Panc1 (cell line): ENCODE measurements around the gene TBX2. TPM values are rescaled to one million over a fixed set of nuclear protein-coding genes. Genes with fewer than 3 reads are reported as not detected.

Experiments used
- ATAC-seq: fragments of 200-7000 bp; cut with Tn5 transposase; 2 replicates; pipeline ENCODE4 v1.9.1; 2020; ENCODE audit warnings: mild to moderate bottlenecking, moderate library complexity
- BruUV-seq: library from RNA; stranded (reverse); fragments of 400-500 nt; replicated peaks from 2 replicates; lab custom pipeline; 2021; lab: Mats Ljungman, UMichigan
- CTCF ChIA-PET: fragments of 300-600 bp; sonication (Branson Sonifier 250); formaldehyde crosslinking; loops from one replicate; lab custom pipeline; 2022; ENCODE audit warnings: antibody characterized with exemption; lab: Charles Lee
- POLR2A ChIA-PET: fragments of 300-600 bp; sonication (Branson Sonifier 250); formaldehyde crosslinking; loops from one replicate; lab custom pipeline; 2022; ENCODE audit warnings: antibody characterized with exemption; lab: Charles Lee
- DNase-seq: peaks from one replicate; pipeline ENCODE4 v3.0.0-alpha.2; 2010; ENCODE audit warnings: low read depth, low spot score
- H3K27ac ChIP-seq: 2 replicates; pipeline ENCODE4 v1.5.1; 2011; ENCODE audit warnings: mild to moderate bottlenecking, low read length, inconsistent platforms
- H3K27me3 ChIP-seq: fragments of 200-500 bp; sonication (Bioruptor generic); 2 replicates; pipeline ENCODE4 v1.6.0; 2014; ENCODE audit warnings: low read length, inconsistent platforms; ENCODE audit not compliant: control insufficient read depth, insufficient read depth
- H3K36me3 ChIP-seq: fragments of 200-500 bp; sonication (Bioruptor generic); 2 replicates; pipeline ENCODE4 v1.5.1; 2014; ENCODE audit warnings: inconsistent platforms, mild to moderate bottlenecking, low read length, moderate library complexity; ENCODE audit not compliant: control insufficient read depth, insufficient read depth
- H3K4me1 ChIP-seq: 2 replicates; pipeline ENCODE4 v1.5.1; 2011; ENCODE audit warnings: inconsistent platforms, mild to moderate bottlenecking, low read length, moderate library complexity; ENCODE audit not compliant: control insufficient read depth, insufficient read depth
- H3K4me3 ChIP-seq, 2 experiments: 2 replicates each; pipeline ENCODE4 v1.5.1; 2011 to 2012; ENCODE audit warnings: low read depth in 2 of 2, low read length in 2 of 2, mild to moderate bottlenecking in 2 of 2, inconsistent platforms in 1 of 2, moderate library complexity in 1 of 2
- H3K9me3 ChIP-seq: fragments of 200-500 bp; sonication (Bioruptor generic); 2 replicates; pipeline ENCODE4 v1.5.1; 2014; ENCODE audit warnings: low read depth, mild to moderate bottlenecking, inconsistent platforms, low read length, moderate library complexity; ENCODE audit not compliant: control insufficient read depth, insufficient read depth
- POLR2AphosphoS5 ChIP-seq: IDR thresholded peaks from 2 replicates; pipeline ENCODE4 v1.6.1; 2012; ENCODE audit warnings: mild to moderate bottlenecking, low read depth, low read length, moderate library complexity
- SIN3A ChIP-seq: IDR thresholded peaks from 2 replicates; pipeline ENCODE4 v1.6.1; 2012; ENCODE audit warnings: low read depth, mild to moderate bottlenecking, low read length, moderate library complexity, borderline replicate concordance; ENCODE audit not compliant: insufficient read depth
- TCF7L2 ChIP-seq: IDR thresholded peaks from 2 replicates; pipeline ENCODE4 v1.6.1; 2011; ENCODE audit warnings: mild to moderate bottlenecking, low read depth, low read length, inconsistent platforms
- in situ Hi-C: cut with HindIII; loops from 2 replicates; pipeline ENCODE4 v1.10.0; 2016; ENCODE audit warnings: low sequenced_read_pairs, low pct_unique_long_range_greater_than_20kb
- intact Hi-C: fragments of 100-400 bp; cut with micrococcal nuclease; formaldehyde crosslinking; loops from one replicate; pipeline ENCODE4 v1.10.0; 2022; ENCODE audit not compliant: unreplicated experiment
- total RNA-seq: library from RNA; stranded (reverse); gene quantifications from one replicate; pipeline ENCODE4 v1.2.1, GENCODE V29; 2021; ENCODE audit not compliant: unreplicated experiment
- TF ChIP-seq, protein P1 (sequence below), 2 experiments: IDR thresholded peaks; 2 replicates each; pipeline ENCODE4 v1.6.1; 2011 to 2012; ENCODE audit warnings: low read depth in 2 of 2, control low read depth in 1 of 2, low read length in 1 of 2, mild to moderate bottlenecking in 1 of 2, moderate library complexity in 1 of 2; ENCODE audit not compliant: insufficient read depth in 1 of 2
- TF ChIP-seq, protein P2 (sequence below): fragments of 450-650 bp; IDR thresholded peaks from 2 replicates; pipeline ENCODE4 v1.5.1; 2017; ENCODE audit warnings: mild to moderate bottlenecking

TBX2 gene
- total RNA-seq, 1 experiment from 2014 or later: 35.6 TPM

DNA sequence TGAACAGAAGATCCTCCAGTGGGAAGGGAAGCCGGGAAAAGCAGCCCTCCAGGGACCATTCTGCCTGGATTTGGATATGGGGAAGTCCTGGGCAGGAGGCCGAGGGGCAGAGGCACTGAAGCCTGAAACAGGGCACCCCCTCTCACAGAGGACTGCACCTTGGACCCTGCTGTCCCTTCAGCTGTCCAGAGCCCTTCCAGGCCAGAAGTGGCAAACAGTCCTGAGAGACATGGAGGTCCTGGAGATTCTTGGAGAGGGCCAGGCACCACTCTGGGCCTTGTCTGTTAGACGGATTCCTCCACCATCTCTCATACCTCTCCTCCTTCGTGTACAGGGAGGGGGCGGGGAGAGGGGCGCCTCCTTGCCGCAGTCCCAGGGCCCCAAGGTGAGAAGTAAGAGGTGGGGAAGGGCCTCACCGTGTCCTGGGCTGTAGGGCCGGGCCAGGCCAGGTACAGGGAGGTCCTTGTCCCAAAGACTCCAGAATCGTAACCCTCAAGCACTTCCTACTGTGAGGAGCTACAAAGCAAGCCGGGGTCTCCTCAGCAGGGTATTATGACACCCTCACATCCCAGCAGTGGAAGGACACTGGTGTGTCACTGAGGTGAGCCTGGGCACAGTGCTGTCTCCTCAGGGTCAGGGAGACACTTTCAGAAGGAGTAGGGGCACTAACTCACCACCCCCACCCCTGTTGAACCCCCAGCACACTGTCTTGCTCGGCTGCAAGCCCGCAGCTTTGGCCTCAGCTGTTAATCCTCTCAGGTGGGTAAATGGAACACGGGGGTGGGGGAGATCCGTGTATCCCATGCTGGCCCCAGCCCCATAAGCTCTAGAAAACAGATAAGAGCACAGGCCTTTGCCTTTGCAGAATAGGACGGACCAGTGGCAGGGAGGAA is 16.6 kb upstream of the TBX2 start:
- no TSS peak for BruUV-seq

DNA sequence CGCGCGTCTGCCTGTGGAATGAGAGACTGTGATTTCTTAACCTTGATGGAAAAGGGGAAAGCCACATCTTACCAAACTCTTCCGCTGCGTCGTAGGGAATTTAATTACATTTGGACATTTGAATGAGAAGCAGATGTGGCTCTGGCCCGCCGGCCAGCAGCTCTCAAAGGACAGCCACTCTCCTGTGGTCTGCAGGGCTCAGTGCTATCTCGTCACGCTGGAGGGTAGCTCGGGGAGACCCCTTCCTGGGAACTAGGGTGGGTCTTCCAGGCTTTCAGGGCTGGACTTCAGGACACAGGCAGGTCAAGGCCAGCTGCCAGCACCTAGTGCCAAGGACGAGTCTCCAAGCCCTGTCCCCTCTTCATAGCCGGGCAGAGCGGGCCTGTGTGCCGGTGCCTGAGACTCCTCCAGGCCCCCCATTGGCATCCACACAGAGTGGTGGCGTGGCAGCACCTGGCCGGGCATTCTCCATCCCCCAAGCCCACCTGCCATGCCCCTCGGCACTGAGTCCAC is 15.9 kb upstream of the TBX2 start:
- no peaks in the 10 kb centered on the region for H3K27me3 ChIP-seq
- ChIA-PET CTCF (no interaction called here), POLR2A (interaction anchor here (0.6 kb wide), 1 partner anchor 9 kb away, joined by 7 read pairs; no protein-coding TSS in a partner anchor)
- BruUV-seq: no TSS peak
- no peaks in the 10 kb centered on the region for H3K9me3 ChIP-seq
- DNase-seq (no peak), ATAC-seq (no peak)
- H3K4me1 ChIP-seq: peaks cover 16% of the 10 kb centered on the region; the same call in 1 of the 2 replicates
- intact Hi-C loops: no loop called here
- H3K27ac ChIP-seq: no peak overlapping the region; the same call in 1 of the 2 replicates
- no peak overlapping the region for H3K4me3 ChIP-seq
- in situ Hi-C loops: no loop called here
- TF ChIP-seq SIN3A: no peak
- TF ChIP-seq, protein P1, sequence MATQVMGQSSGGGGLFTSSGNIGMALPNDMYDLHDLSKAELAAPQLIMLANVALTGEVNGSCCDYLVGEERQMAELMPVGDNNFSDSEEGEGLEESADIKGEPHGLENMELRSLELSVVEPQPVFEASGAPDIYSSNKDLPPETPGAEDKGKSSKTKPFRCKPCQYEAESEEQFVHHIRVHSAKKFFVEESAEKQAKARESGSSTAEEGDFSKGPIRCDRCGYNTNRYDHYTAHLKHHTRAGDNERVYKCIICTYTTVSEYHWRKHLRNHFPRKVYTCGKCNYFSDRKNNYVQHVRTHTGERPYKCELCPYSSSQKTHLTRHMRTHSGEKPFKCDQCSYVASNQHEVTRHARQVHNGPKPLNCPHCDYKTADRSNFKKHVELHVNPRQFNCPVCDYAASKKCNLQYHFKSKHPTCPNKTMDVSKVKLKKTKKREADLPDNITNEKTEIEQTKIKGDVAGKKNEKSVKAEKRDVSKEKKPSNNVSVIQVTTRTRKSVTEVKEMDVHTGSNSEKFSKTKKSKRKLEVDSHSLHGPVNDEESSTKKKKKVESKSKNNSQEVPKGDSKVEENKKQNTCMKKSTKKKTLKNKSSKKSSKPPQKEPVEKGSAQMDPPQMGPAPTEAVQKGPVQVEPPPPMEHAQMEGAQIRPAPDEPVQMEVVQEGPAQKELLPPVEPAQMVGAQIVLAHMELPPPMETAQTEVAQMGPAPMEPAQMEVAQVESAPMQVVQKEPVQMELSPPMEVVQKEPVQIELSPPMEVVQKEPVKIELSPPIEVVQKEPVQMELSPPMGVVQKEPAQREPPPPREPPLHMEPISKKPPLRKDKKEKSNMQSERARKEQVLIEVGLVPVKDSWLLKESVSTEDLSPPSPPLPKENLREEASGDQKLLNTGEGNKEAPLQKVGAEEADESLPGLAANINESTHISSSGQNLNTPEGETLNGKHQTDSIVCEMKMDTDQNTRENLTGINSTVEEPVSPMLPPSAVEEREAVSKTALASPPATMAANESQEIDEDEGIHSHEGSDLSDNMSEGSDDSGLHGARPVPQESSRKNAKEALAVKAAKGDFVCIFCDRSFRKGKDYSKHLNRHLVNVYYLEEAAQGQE (IDR thresholded peaks at IDR 0.05; ENCODE audit: insufficient read depth in 1 of 2, low read depth in 2 of 2, low read length in 1 of 2): no peak
- no peak for TF ChIP-seq POLR2AphosphoS5
- TF ChIP-seq, protein P2, sequence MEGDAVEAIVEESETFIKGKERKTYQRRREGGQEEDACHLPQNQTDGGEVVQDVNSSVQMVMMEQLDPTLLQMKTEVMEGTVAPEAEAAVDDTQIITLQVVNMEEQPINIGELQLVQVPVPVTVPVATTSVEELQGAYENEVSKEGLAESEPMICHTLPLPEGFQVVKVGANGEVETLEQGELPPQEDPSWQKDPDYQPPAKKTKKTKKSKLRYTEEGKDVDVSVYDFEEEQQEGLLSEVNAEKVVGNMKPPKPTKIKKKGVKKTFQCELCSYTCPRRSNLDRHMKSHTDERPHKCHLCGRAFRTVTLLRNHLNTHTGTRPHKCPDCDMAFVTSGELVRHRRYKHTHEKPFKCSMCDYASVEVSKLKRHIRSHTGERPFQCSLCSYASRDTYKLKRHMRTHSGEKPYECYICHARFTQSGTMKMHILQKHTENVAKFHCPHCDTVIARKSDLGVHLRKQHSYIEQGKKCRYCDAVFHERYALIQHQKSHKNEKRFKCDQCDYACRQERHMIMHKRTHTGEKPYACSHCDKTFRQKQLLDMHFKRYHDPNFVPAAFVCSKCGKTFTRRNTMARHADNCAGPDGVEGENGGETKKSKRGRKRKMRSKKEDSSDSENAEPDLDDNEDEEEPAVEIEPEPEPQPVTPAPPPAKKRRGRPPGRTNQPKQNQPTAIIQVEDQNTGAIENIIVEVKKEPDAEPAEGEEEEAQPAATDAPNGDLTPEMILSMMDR: no peak
- no peak for TF ChIP-seq TCF7L2
- no peaks in the 10 kb centered on the region for H3K36me3 ChIP-seq

More for the DNA sequence above, 16.6 kb upstream of the TBX2 start:
- in situ Hi-C loops: no loop called here
- ATAC-seq: no peak
- Histone ChIP-seq H3K9me3 (no peaks in the 10 kb centered on the region), H3K4me3 (no peak overlapping the region), H3K36me3 (no peaks in the 10 kb centered on the region), H3K4me1 (peaks cover 16% of the 10 kb centered on the region; the same call in 1 of the 2 replicates), H3K27me3 (no peaks in the 10 kb centered on the region), H3K27ac (peak overlapping the region; percentile 54; the same call in 1 of the 2 replicates)
- ChIA-PET POLR2A (interaction anchor here (0.6 kb wide), 1 partner anchor 10 kb away, joined by 7 read pairs; no protein-coding TSS in a partner anchor), CTCF (no interaction called here)
- TF ChIP-seq, protein P2: no peak
- TF ChIP-seq TCF7L2: no peak
- no peak for TF ChIP-seq SIN3A
- TF ChIP-seq, protein P1 (IDR thresholded peaks at IDR 0.05; ENCODE audit: insufficient read depth in 1 of 2, low read depth in 2 of 2, low read length in 1 of 2): no peak
- no peak for TF ChIP-seq POLR2AphosphoS5
- no peak for DNase-seq
- intact Hi-C loops: no loop called here
